DMS 273 (cell line): Measurements from ENCODE around the gene ZNF575.

ENCODE experiments used
- DNase-seq: peaks from one replicate; lab custom pipeline; 2025; ENCODE audit not compliant: unreplicated experiment; lab: John Stamatoyannopoulos, UW

ZNF575 gene

GRCh38 chr19:43570174-43570791 lies 37.3 kb downstream of the ZNF575 start:
- DNase-seq = peak; percentile 28

- no peak for DNase-seq
Observed at GRCh38 chr19:43572171-43572588, 39.2 kb downstream of the ZNF575 start.

GRCh38 chr19:43574424-43575155 lies 41.6 kb downstream of the ZNF575 start:
- DNase-seq = peak; percentile 28

- peak; percentile 100 for DNase-seq
Observed at GRCh38 chr19:43575156-43575950, 42.4 kb downstream of the ZNF575 start, which contains the start of the genes PINLYP and XRCC1. Gene PINLYP, plus strand, starts transcription at chr19:43575801. Its CDS starts 1,391 bp downstream, at chr19:43577192. Gene XRCC1, minus strand, starts transcription at chr19:43575527. Its CDS starts 69 bp downstream, at chr19:43575458.

- no peak for DNase-seq
Observed at GRCh38 chr19:43575955-43576878, 43.2 kb downstream of the ZNF575 start.

- no peak for DNase-seq
Observed at GRCh38 chr19:43578787-43579186, 45.8 kb downstream of the ZNF575 start.

GRCh38 chr19:43581467-43581866 lies 48.5 kb downstream of the ZNF575 start:
- no peak for DNase-seq

GRCh38 chr19:43582495-43582894 lies 49.5 kb downstream of the ZNF575 start:
- DNase-seq = no peak

GRCh38 chr19:43584484-43584883 lies 51.5 kb downstream of the ZNF575 start:
- no peak for DNase-seq
